Measurements from ENCODE around the gene CCDC201.

CCDC201 gene

GRCh38 chr7:45917064-45917463, 44.2 kb upstream of the CCDC201 start:
- Histone ChIP-seq H3K18ac (ENCODE audit: low read length) (no peak overlapping the region), H2AK5ac (ENCODE audit: low read length) (no peak overlapping the region), H3K9me3 (ENCODE audit: insufficient read depth, low read depth, low read length) (no peaks in the 10 kb centered on the region), H4K91ac (ENCODE audit: low read depth, low read length) (no peak overlapping the region), H2BK5ac (ENCODE audit: low read depth, low read length, poor library complexity) (no peak overlapping the region), H2AFZ (ENCODE audit: insufficient read depth, low read length, poor library complexity) (no peak overlapping the region), H3K27me3 (ENCODE audit: insufficient read depth, low read length) (no peaks in the 10 kb centered on the region), H3K4me2 (ENCODE audit: low read length) (peak overlapping the region; percentile 31), H3K4me3 (ENCODE audit: low read depth, low read length) (no peak overlapping the region), H3K36me3 (ENCODE audit: control insufficient read depth in 1 of 2, insufficient read depth in 2 of 2, low read length in 2 of 2) (peaks cover 57 to 68% of the 10 kb centered on the region in 2 experiments), H3K27ac (ENCODE audit: low read depth, low read length) (no peak overlapping the region), H3K4me1 (ENCODE audit: control insufficient read depth in 1 of 2, insufficient read depth in 2 of 2, low read length in 2 of 2) (peaks cover 2 to 9% of the 10 kb centered on the region in 2 experiments), H4K12ac (ENCODE audit: low read depth, low read length) (no peak overlapping the region), H3K23ac (ENCODE audit: low read length) (no peak overlapping the region), H3K79me1 (ENCODE audit: low read length) (peaks cover 20% of the 10 kb centered on the region), H4K8ac (ENCODE audit: low read depth, low read length) (no peak overlapping the region), H2BK120ac (ENCODE audit: insufficient read depth, low read length, poor library complexity) (no peak overlapping the region), H3K14ac (ENCODE audit: low read length) (no peak overlapping the region), H2BK12ac (ENCODE audit: low read length) (no peak overlapping the region), H3K9ac (ENCODE audit: low read length) (no peak overlapping the region), H3K79me2 (ENCODE audit: control insufficient read depth, insufficient read depth, low read length, poor library complexity) (peaks cover 27% of the 10 kb centered on the region), H3K4ac (ENCODE audit: low read depth, low read length) (no peak overlapping the region)
- no CpG with 5 or more reads among the region's 14 CpGs for WGBS (ENCODE audit: extremely low coverage, insufficient coverage, insufficient read length)
- no peak for DNase-seq

- Histone ChIP-seq H2BK5ac (ENCODE audit: low read depth, low read length, poor library complexity) (no peak overlapping the region), H3K27ac (ENCODE audit: low read depth, low read length) (no peak overlapping the region), H3K4me2 (ENCODE audit: low read length) (no peak overlapping the region), H2BK12ac (ENCODE audit: low read length) (no peak overlapping the region), H2AFZ (ENCODE audit: insufficient read depth, low read length, poor library complexity) (no peak overlapping the region), H2AK5ac (ENCODE audit: low read length) (no peak overlapping the region), H3K23ac (ENCODE audit: low read length) (no peak overlapping the region), H3K14ac (ENCODE audit: low read length) (no peak overlapping the region), H4K8ac (ENCODE audit: low read depth, low read length) (no peak overlapping the region), H3K4me3 (ENCODE audit: low read depth, low read length) (no peak overlapping the region), H3K9me3 (ENCODE audit: insufficient read depth, low read depth, low read length) (no peaks in the 10 kb centered on the region), H3K27me3 (ENCODE audit: insufficient read depth, low read length) (no peaks in the 10 kb centered on the region), H4K91ac (ENCODE audit: low read depth, low read length) (no peak overlapping the region), H4K12ac (ENCODE audit: low read depth, low read length) (no peak overlapping the region), H3K79me2 (ENCODE audit: control insufficient read depth, insufficient read depth, low read length, poor library complexity) (peaks cover 20% of the 10 kb centered on the region), H3K79me1 (ENCODE audit: low read length) (peaks cover 10% of the 10 kb centered on the region), H3K18ac (ENCODE audit: low read length) (no peak overlapping the region), H3K4me1 (ENCODE audit: control insufficient read depth in 1 of 2, insufficient read depth in 2 of 2, low read length in 2 of 2) (peaks cover 2 to 5% of the 10 kb centered on the region in 2 experiments), H3K36me3 (ENCODE audit: control insufficient read depth in 1 of 2, insufficient read depth in 2 of 2, low read length in 2 of 2) (peaks cover 60 to 79% of the 10 kb centered on the region in 2 experiments), H3K4ac (ENCODE audit: low read depth, low read length) (no peak overlapping the region), H2BK120ac (ENCODE audit: insufficient read depth, low read length, poor library complexity) (no peak overlapping the region), H3K9ac (ENCODE audit: low read length) (no peak overlapping the region)
- WGBS (ENCODE audit: extremely low coverage, insufficient coverage, insufficient read length), result no CpG with 5 or more reads among the region's 3 CpGs
- DNase-seq, result no peak
Measured at GRCh38 chr7:45915606-45916005, 42.7 kb upstream of the CCDC201 start.

- Histone ChIP-seq H3K4me3 (ENCODE audit: low read depth, low read length) (peak overlapping the region; percentile 24), H3K27me3 (ENCODE audit: insufficient read depth, low read length) (no peaks in the 10 kb centered on the region), H2BK12ac (ENCODE audit: low read length) (no peak overlapping the region), H3K27ac (ENCODE audit: low read depth, low read length) (no peak overlapping the region), H3K14ac (ENCODE audit: low read length) (no peak overlapping the region), H3K9ac (ENCODE audit: low read length) (no peak overlapping the region), H4K12ac (ENCODE audit: low read depth, low read length) (no peak overlapping the region), H3K9me3 (ENCODE audit: insufficient read depth, low read depth, low read length) (no peaks in the 10 kb centered on the region), H3K4me2 (ENCODE audit: low read length) (no peak overlapping the region), H3K4me1 (ENCODE audit: control insufficient read depth in 1 of 2, insufficient read depth in 2 of 2, low read length in 2 of 2) (peaks cover 2 to 5% of the 10 kb centered on the region in 2 experiments), H2BK5ac (ENCODE audit: low read depth, low read length, poor library complexity) (no peak overlapping the region), H3K36me3 (ENCODE audit: control insufficient read depth in 1 of 2, insufficient read depth in 2 of 2, low read length in 2 of 2) (peaks cover 57 to 77% of the 10 kb centered on the region in 2 experiments), H4K91ac (ENCODE audit: low read depth, low read length) (no peak overlapping the region), H3K18ac (ENCODE audit: low read length) (no peak overlapping the region), H3K79me2 (ENCODE audit: control insufficient read depth, insufficient read depth, low read length, poor library complexity) (peaks cover 14% of the 10 kb centered on the region), H3K4ac (ENCODE audit: low read depth, low read length) (no peak overlapping the region), H3K23ac (ENCODE audit: low read length) (no peak overlapping the region), H4K8ac (ENCODE audit: low read depth, low read length) (no peak overlapping the region), H2AFZ (ENCODE audit: insufficient read depth, low read length, poor library complexity) (no peak overlapping the region), H2AK5ac (ENCODE audit: low read length) (no peak overlapping the region), H3K79me1 (ENCODE audit: low read length) (peaks cover 4% of the 10 kb centered on the region), H2BK120ac (ENCODE audit: insufficient read depth, low read length, poor library complexity) (no peak overlapping the region)
- no peak for DNase-seq
- WGBS (ENCODE audit: extremely low coverage, insufficient coverage, insufficient read length), result no CpG with 5 or more reads among the region's 12 CpGs
Measured at GRCh38 chr7:45914911-45915310, 42.0 kb upstream of the CCDC201 start.

- Histone ChIP-seq H3K36me3 (ENCODE audit: control insufficient read depth in 1 of 2, insufficient read depth in 2 of 2, low read length in 2 of 2) (peaks cover 44 to 61% of the 10 kb centered on the region in 2 experiments), H2BK12ac (ENCODE audit: low read length) (no peak overlapping the region), H3K4me1 (ENCODE audit: control insufficient read depth in 1 of 2, insufficient read depth in 2 of 2, low read length in 2 of 2) (peaks cover 0 to under 1% of the 10 kb centered on the region in 2 experiments), H3K9me3 (ENCODE audit: insufficient read depth, low read depth, low read length) (no peaks in the 10 kb centered on the region), H3K4me3 (ENCODE audit: low read depth, low read length) (no peak overlapping the region), H3K27me3 (ENCODE audit: insufficient read depth, low read length) (no peaks in the 10 kb centered on the region), H4K8ac (ENCODE audit: low read depth, low read length) (no peak overlapping the region), H4K12ac (ENCODE audit: low read depth, low read length) (no peak overlapping the region), H2AK5ac (ENCODE audit: low read length) (no peak overlapping the region), H3K4ac (ENCODE audit: low read depth, low read length) (no peak overlapping the region), H3K14ac (ENCODE audit: low read length) (no peak overlapping the region), H2AFZ (ENCODE audit: insufficient read depth, low read length, poor library complexity) (no peak overlapping the region), H3K27ac (ENCODE audit: low read depth, low read length) (no peak overlapping the region), H3K9ac (ENCODE audit: low read length) (no peak overlapping the region), H2BK5ac (ENCODE audit: low read depth, low read length, poor library complexity) (no peak overlapping the region), H3K79me2 (ENCODE audit: control insufficient read depth, insufficient read depth, low read length, poor library complexity) (peaks cover under 1% of the 10 kb centered on the region), H3K4me2 (ENCODE audit: low read length) (no peak overlapping the region), H2BK120ac (ENCODE audit: insufficient read depth, low read length, poor library complexity) (no peak overlapping the region), H3K23ac (ENCODE audit: low read length) (no peak overlapping the region), H4K91ac (ENCODE audit: low read depth, low read length) (no peak overlapping the region), H3K18ac (ENCODE audit: low read length) (no peak overlapping the region), H3K79me1 (ENCODE audit: low read length) (no peaks in the 10 kb centered on the region)
- WGBS (ENCODE audit: extremely low coverage, insufficient coverage, insufficient read length), result no CpG with 5 or more reads among the region's 7 CpGs
- no peak for DNase-seq
Measured at GRCh38 chr7:45912972-45913371, 40.1 kb upstream of the CCDC201 start.

Data from trophoblast cell (in vitro differentiated cells and primary cell).